SIG-M5 treated with dmso at 0.1 percent for 504 hours (cell line): ENCODE results near the gene C4BPA.

Experiments used
- DNase-seq: peaks from one replicate; lab custom pipeline; 2025; ENCODE audit not compliant: unreplicated experiment; lab: John Stamatoyannopoulos, UW

Gene C4BPA

GRCh38 chr1:207112616-207113296 is 8.7 kb downstream of the C4BPA start:
- no peak for DNase-seq

DNA sequence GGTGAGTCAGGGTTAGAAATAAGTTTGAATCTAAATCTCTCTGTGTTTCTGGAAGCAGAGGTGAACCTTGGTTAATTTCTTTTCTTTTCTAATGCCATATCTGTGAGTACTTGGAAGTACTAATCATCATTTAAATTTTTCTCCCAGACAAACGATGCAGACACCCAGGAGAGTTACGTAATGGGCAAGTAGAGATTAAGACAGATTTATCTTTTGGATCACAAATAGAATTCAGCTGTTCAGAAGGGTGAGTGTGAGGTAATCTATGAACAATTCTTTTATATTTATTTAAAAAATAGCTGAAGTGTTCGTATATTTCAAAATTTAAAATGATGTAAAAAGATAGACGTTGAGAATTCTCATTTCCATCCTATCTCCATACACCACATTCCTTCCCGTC is 11.2 kb downstream of the C4BPA start:
- DNase-seq: no peak

GRCh38 chr1:207124389-207124788 is 20.4 kb downstream of the C4BPA start:
- no peak for DNase-seq

- DNase-seq: no peak
Measured at GRCh38 chr1:207128336-207128921, 24.4 kb downstream of the C4BPA start.

- DNase-seq: no peak
Measured at GRCh38 chr1:207129053-207129452, 25.0 kb downstream of the C4BPA start.

DNA sequence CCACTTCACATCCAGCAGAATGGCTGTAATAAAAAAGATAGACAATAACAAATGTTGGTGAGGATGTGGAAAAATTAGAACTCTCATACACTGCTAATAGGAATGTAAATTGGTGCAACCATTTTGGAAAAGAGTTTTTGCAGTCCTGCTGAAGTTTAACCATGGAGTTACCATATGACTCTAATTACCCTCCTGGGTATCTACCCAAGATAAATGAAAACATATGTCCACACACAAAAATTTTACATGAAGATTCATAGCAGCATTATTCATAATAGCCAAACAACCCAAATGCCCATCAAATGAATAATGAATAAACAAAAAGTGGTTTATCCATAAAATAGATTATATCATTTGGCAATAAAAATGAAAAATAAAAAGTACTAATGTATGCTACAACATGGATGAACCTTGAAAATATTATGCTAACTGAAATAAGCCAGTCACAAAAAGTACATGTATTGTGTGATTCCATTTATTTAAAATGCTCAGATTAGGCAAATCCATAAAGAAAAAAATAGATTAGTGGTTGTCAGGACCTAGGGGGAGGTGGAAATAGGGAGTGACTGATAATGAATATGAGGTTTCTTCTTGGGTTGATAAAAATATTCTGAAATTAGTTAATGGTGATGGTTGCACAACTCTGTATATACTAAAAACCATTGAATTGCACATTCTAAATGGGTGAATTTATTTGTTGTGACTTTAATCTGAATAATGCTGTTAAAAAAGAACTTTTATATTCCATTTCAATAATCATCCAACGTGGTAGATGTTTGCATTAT is 26.4 kb downstream of the C4BPA start:
- no peak for DNase-seq

GRCh38 chr1:207131163-207131562 is 27.1 kb downstream of the C4BPA start:
- DNase-seq: no peak

DNA sequence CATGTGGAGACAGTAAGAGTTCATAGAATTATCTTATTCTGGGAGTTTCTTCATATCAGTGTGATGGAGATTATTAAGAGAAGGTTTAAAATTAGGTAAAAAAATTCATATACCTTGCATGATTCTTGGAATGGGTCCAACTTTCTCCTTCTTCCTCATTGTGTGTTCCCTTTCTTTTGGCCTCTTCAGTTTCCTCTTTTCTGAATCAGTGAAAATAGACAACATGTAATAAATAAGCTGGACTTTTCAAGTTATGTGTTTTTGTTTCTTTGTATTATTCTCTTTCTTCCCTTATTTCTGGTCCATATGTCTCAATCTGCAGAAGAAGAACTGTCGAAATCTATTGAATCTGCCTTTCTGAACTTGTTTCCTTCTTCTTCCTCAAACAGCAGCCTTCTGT is 30.5 kb downstream of the C4BPA start:
- DNase-seq: peak; percentile 62

DNA sequence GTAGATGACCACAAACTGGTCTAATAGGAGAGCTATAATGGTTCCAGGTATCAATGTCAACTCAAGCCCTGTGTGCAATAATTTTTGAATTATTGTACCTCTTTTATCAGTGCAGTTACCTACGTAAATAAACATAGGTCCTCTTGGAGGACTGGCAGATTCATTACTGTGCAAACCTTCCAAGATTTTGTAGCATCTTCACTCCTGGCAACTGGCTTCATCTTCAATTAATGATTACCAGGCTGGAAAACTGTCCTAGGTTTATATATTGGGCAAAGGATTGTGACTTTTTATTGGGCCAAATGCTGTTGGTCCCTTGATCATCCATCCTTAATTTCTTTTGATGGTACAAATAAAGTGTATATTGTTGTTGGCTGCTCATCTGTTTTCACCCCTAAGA is 35.6 kb downstream of the C4BPA start:
- no peak for DNase-seq

DNA sequence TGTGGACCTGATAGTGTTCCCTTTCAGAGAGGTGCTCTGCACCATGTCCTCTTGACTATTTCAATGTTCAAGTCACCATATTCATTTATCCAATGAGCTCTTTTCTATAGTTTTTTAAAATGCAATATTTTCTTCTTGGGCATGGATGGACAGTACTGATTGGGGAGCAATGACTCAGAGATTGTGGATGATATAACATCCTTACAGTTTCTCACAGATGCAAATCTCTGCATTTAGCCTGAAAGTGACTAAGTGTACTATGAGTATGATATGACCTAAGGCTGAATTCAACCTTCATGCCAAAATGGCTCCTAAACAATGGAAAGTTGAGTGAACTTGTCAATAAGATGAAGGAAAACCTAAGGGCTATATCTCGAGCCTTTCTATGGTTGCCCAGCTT is 36.5 kb downstream of the C4BPA start:
- DNase-seq: no peak

DNA sequence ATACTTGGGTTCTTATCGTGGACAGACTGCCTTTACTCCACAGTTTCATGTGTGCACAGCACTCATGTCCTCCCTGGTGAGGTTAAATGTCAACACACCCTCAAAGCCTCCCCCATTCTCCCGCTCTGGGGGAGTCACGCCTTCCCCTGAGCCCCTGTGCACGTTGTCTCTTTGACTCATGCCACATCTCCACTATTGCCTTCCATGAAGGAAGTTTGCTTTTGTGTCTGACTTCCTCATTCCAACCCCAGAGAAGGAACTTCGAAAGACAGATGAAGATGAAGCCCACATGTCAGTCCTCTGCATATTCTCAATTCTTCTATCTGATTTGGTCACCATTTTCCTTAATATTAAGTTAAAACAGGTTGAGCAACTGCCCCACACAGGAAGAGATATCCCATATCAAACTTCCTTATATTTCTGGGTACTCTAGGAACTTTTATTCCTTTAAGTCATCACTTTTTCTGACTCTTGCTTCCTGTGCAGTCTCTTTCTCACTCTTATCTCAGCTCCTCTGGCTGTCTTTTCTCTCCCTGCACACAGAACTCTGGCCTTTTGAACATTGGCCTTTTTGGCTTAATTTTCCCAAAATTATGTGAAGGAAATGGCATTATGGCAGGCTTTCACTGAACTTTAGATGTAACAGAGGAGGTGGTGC is 41.5 kb downstream of the C4BPA start:
- peak; percentile 75 for DNase-seq

DNA sequence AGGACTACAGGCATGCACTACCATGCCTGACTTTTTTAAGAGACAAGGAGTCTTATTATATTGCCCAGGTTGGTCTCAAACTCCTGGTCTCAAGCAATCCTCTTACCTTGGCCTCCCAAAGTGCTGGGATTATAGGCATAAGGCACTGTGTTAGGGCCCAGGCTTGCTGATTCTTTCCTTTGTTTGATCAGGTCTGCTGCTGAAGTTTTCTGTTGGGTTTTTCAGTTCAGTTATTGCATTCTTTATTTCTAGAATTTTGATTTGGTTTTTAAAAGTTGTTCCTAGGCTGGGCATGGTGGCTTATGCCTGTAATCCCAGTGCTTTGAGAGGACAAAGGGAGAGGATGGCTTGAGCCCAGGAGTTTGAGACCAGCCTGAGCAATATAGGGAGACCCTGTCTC is 47.9 kb downstream of the C4BPA start:
- no peak for DNase-seq

GRCh38 chr1:207152792-207153468 is 48.9 kb downstream of the C4BPA start:
- DNase-seq: no peak

DNA sequence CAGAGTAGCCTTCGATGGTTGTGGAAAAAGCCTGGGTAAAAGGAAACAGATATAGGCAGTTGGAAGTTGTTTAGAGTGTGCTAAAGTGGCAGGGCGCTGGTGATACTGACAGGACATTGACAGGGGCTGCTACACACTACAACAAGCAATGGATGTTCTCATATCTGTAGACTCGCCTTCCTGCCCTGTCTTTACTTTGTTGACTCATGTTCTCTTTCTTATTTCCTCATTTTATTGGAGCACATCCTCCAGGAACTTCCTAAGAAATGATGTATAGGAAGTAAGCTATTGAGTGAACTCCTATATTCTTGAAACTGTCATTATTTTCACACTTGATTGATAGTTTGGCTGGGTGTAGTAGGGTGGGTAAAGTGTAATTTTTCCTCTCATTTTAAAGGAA is 51.0 kb downstream of the C4BPA start:
- DNase-seq: peak; percentile 26

GRCh38 chr1:207156095-207156494 is 52.1 kb downstream of the C4BPA start:
- peak; percentile 86 for DNase-seq

- no peak for DNase-seq
Measured at GRCh38 chr1:207156826-207157225, 52.8 kb downstream of the C4BPA start.

DNA sequence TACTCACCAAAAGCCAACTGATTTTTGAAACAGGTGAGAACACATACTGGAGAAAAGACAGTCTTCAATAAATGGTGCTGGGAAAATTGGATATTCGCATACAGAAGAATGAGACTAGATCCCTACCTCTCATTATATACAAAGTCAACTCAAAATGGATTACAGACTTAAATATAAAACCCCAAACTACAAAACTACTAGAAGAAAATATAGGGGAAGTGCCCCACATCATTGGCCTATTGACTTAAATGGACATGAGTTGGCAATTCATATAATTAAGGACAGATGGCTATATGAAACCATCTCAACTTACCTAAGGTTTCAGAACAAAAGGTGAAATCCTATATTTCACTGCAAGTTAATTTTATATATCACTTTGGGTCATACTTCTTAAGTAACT is 60.1 kb downstream of the C4BPA start:
- no peak for DNase-seq

GRCh38 chr1:207172321-207172720 is 68.3 kb downstream of the C4BPA start:
- DNase-seq: no peak

DNA sequence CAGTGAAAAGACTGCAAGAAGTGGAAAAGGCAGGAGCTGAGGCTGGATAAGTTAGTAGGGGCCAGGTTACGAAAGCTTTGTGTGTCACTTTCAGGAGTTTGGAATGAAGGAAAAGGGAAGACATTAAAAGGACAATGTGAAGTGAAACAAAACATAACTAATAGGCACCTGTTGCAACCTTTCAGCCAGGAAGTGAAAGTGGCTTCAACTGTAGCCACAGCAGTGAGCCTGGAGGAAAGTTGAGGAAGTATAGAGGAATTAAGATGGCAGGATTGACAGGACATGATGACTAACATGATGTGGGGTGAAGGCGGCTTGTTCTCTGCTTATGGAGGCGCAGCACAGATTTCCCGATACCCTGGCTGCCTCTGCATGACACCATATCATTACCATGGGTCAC is 68.9 kb downstream of the C4BPA start:
- peak; percentile 82 for DNase-seq

- no peak for DNase-seq
Measured at GRCh38 chr1:207173396-207173795, 69.4 kb downstream of the C4BPA start.

DNA sequence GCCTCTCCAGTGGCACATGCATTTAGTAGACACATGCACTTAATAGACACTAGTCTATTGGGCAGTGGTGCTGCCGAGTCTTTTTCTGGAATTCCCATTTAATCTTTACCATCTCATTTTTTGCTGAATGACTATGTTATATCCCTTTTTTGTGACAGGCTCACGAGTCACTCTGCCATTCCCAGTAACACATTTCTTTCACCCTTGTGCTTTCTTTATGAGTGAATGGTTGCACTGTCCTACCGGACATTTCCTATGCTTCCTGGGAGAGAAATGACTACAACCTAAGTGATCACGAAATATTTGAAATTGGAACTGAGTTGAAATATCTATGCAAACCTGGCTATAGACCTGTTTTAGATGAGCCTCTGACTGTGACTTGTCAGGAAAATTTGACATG is 70.9 kb downstream of the C4BPA start:
- no peak for DNase-seq
